CD4-positive, alpha-beta T cell treated with Interleukin-21 for 1 hour (primary cell): Measurements from ENCODE around the gene SYN1.
A peak's percentile ranks its signal among the peaks of the same experiment; 100 is the strongest.
"Not testable (repeated sequence)": the region's sequence is repeated elsewhere in the genome, so short reads cannot be mapped to it uniquely, and the experiment has no call there.

Source experiments
- DNase-seq: peaks from one replicate; pipeline ENCODE4 v3.0.0-alpha.2; 2020

SYN1 gene

DNA sequence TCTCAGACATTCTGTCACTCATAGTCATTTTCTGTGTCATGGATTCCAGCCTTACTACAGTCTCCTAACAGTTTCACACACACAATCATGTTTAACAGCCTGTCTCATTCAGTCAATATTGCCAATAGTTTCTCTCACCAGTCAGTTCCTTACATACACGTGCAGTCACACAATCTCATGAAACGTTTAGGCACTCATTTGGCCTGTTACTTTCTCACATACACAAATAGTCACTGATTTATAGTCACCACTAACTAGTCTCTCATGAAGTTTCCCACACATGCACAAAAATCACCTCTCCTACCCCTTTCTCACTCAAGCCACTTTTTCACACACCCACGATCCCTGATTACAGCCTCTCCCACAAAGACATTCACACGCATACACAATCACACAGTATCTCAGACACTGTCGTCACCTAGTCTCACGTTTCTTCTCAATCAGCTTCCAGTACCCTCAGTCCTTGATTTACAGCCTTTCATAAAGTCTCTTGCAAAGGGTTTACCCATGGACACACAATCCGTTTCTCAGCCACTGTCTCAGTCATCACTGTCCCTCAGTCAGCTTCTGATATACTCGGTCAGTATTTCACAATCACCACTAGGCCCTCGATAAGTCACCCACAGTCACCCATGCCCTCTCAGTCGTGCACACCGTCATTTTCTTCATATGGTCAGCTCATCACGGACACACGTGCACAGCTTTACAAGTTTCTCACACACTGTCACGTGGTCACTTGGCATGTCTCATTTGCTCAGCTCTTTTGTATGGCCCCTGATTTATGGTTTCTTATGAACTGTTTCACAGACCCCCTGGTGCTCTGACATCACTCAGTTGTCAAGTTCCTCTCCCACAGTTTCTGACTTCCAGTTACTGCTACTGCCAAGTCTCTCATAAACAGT lies 14.3 kb upstream of the SYN1 start:
- DNase-seq = no peak

DNA sequence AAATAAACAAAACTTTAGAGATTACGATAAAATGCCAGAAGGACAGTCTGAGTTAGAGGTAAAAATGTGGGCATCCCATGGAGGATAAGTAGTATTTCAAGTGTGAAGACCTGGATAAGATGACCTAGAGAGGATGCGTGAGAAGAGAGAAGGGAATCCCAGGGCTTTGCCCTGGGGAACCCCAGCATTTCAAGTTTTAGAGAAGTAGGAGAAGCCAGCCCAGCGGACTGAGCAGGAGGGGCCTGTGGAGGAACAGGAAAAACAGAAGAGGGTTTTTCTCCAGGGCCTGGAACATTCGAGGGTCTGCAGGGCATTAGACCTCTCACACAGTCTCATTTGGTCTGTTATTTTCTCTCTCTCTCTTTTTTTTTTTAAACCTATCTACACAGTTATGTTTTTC lies 13.0 kb upstream of the SYN1 start:
- DNase-seq = no peak

GRCh38 chrX:47631676-47632075 lies 12.0 kb upstream of the SYN1 start:
- no peak for DNase-seq

DNA sequence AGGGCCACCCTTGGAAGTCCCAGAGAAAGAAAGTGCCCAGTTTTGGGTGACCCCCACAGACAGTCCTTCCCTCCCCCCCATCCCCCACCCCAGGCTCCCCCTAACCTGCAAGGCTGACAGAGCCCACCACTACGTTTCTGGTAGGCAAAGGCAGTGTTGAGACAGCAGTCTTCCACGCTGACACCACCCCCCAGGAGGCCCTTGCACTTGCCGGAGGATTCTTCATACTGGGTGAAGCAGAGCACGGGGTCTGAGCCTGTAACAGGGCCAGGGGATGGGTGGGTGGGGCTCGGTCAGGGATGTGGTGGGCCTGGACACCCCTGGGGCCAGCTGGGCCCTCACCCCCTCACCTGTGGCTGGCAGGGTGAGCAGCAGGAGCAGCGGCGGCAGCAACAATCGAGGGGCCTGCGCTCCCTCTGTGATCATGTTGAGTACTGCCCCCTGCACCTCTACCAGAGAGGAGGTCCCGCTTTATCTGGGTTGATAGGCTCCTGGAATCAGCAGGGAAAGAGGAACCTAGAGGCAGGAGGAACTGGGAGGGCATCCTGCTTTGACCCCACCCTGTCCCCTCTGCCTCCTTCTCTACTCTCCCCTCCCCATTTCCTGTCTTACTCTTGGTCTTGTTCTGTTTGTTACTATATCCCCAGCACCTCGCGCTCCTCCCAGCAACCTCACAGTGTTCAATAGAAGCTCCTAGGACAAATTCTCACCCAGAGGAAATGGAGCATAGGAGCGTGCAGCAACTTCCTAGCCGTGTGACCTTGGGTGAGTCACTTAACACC lies 10.0 kb upstream of the SYN1 start, which contains the start of gene CFP:
Gene CFP, minus strand, starts transcription at position 512 of the 782 bp plus-strand sequence. Its CDS starts 86 bp downstream, at position 426.
- peak; percentile 19 for DNase-seq

DNA sequence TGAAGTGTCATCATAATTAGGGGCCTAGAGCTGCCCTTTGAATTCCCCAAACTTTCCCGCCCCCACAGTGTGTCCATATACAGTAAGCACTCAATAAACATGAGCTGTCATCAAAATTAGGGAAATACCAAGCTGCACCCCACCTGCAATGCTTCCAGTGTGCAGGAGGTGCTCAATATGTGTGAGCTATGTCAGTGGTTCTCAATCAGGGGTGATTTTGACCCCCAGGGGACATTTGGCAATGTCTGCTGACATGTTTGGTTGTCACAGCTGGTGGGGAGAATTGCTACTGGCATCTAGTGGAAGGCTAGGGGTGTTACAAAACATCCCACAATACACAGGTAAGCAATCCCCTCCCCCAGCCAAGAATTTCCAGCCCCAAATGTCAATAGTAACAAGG lies 9.3 kb upstream of the SYN1 start:
- peak; percentile 24 for DNase-seq

GRCh38 chrX:47625365-47625764 lies 5.7 kb upstream of the SYN1 start:
- no peak for DNase-seq

DNA sequence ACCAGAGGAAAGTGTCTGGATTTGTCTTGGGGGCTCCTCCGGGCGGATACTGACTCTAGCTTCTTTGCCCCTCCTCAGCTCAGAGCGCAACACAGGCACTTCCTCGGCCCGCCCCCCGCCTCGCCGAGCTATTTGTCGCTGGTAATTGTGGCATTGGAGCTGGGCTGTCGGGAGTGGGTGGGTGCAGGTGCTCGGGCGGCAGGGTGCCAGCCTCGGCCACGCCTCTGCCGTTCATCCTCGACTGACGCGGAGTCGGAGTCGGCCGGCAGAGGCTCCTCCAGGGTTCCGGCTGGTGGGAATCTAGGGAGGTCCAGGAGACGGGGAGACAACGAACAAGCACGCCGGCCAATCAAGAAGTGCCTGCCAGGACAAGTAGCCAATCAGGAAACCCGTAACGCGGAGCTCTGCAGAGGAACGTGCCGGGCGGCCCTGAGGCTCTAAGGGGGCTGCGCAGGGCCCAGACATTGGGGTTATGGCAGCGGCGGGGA lies 3.9 kb upstream of the SYN1 start:
- DNase-seq = peak; percentile 61

DNA sequence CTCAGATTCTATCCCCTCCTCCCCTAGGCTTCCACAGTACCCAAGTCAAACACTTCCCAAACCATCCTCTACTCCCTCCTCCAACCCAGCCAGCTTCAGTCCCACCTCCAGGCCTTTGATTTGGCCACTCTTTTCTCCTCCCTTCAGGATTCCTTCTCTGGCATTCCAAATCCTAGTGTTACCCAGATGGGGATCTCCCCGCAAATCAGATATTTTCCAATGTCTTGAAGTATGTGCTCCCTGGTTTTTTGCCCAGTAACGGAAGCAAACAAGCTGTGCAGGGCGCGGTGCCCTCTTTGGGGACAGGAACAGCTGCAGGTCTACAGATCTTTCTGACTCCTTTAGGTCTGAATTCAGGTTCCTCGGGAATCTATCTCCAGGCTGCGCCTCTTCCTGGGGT lies 2.2 kb upstream of the SYN1 start:
- no peak for DNase-seq

- no peak for DNase-seq
These were observed 637 bp upstream of the SYN1 start for GRCh38 chrX:47620303-47620685.

GRCh38 chrX:47618923-47619485 lies 653 bp downstream of the SYN1 start:
- no peak for DNase-seq

- DNase-seq = no peak
These were observed 5.0 kb downstream of the SYN1 start for GRCh38 chrX:47614618-47615017.

- DNase-seq = no peak
These were observed 6.6 kb downstream of the SYN1 start for GRCh38 chrX:47613082-47613481.

DNA sequence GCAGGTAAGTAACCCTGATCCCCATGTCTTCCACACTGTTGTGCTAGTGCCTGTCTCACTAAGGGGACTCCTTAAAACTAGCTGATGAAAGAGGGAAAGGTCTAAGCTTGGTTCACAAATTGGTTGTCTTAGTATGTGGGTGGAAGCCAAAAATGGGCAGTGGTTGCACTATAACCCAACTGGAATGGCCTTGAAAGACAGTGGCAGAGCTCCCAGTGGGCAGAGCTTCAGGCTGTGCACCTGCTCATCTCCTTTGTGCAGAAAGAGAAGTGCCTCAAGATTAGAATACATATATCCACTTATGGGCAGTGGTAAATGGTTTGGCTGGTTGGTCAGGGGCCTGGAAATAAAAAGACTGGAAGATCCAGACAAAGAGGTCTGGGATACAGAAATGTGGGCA lies 7.2 kb downstream of the SYN1 start:
- DNase-seq = no peak

GRCh38 chrX:47611926-47612325 lies 7.7 kb downstream of the SYN1 start:
- DNase-seq = no peak

GRCh38 chrX:47611489-47611888 lies 8.2 kb downstream of the SYN1 start:
- no peak for DNase-seq

DNA sequence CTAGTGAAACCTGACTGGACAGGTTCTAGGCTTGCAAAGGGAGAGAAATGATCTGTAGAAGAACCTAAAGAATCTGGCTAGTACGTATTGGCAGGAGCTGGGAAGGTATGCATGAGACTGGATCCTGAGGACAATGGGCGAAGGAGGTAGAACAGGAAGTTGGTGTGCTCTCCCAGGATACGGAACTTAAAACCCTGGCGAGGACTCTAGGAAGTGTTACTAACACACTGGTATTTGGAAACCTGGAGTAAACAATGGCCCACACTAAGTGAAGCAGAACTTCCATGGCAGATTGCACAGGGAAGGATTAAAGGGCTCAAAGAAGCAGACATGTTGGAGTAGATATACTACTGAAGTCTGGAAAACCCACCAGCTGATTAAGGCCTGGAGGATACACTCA lies 9.1 kb downstream of the SYN1 start:
- no peak for DNase-seq

- DNase-seq = no peak
These were observed 11.4 kb downstream of the SYN1 start for GRCh38 chrX:47608130-47608810.

- no peak for DNase-seq
These were observed 12.6 kb downstream of the SYN1 start for GRCh38 chrX:47607091-47607490.

DNA sequence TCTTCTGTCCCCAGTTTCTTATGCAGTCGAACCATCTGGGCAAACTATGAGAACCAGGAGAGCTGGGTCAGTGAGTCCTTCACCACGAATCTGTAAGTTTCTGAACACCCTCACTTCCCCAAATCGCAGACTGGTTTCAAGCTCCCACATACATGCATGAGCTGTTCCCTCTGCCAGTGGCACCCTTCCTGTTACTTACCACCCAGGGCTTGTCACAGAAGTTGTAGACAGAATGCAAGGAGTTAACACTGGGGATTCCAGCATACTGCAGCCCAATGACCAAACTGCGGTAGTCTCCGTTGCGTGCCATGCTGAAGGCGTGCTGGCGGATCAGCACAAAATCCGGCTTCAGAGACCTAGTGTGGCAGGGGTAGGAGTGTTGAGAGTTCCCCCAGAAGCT lies 14.6 kb downstream of the SYN1 start:
- no peak for DNase-seq

- not testable (repeated sequence) for DNase-seq
These were observed 16.5 kb downstream of the SYN1 start for GRCh38 chrX:47603125-47603524.

DNA sequence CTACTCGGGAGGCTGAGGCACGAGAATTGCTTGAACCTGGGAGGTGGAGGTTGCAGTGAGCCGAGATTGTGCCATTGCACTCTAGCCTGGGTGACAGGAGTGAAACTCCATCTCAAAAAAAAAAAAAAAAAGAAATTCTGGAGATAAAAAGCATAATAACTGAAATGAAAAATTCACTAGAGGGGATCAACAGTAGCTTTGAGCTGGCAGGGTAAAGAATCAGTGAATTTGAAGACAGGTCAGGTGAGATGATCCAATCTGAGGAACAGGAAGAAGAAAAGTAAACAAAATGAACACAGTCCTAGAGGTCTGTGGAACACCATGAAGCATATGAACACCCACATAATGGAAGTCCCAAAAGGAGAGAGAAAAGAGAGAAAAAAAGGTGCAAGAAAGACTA lies 22.4 kb downstream of the SYN1 start:
- no peak for DNase-seq

GRCh38 chrX:47596256-47596655 lies 23.4 kb downstream of the SYN1 start:
- no peak for DNase-seq

DNA sequence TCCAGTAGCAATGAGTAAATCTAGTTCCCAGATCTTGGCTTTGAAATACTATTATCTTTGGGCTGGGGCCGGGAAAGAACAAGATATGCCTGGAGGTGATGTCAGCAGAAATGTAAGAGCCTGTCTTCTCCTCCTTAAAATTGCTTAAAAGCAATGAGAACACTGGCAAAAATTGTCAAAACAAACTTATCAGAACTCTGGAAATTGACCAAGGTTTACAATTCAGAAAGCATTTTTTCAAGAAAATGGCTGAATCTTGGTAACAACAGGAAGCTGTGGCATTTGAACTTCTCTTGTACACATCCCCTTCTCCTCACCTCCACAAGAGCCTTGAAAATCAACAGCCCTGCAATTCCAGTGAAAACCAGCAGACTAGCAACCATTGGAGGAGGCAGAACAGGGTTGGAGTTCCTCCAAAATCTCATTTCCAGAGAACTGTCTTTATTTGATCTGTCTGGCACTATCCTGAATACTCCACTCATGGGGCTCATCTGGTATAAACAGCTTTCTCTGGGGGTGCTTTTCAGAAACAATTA lies 23.9 kb downstream of the SYN1 start:
- DNase-seq = no peak
